HG03066 (cell line): ENCODE results near the gene HMMR.
"Not testable (repeated sequence)": the region's sequence is repeated elsewhere in the genome, so short reads cannot be mapped to it uniquely, and the experiment has no call there.

Experiments
- ATAC-seq: cut with Tn5 transposase; IDR thresholded peaks from one replicate; pipeline ENCODE4 v1.9.1; 2021; ENCODE audit warnings: low read depth; ENCODE audit not compliant: unreplicated experiment

HMMR gene, protein sequence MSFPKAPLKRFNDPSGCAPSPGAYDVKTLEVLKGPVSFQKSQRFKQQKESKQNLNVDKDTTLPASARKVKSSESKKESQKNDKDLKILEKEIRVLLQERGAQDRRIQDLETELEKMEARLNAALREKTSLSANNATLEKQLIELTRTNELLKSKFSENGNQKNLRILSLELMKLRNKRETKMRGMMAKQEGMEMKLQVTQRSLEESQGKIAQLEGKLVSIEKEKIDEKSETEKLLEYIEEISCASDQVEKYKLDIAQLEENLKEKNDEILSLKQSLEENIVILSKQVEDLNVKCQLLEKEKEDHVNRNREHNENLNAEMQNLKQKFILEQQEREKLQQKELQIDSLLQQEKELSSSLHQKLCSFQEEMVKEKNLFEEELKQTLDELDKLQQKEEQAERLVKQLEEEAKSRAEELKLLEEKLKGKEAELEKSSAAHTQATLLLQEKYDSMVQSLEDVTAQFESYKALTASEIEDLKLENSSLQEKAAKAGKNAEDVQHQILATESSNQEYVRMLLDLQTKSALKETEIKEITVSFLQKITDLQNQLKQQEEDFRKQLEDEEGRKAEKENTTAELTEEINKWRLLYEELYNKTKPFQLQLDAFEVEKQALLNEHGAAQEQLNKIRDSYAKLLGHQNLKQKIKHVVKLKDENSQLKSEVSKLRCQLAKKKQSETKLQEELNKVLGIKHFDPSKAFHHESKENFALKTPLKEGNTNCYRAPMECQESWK

GRCh38 chr5:163460562-163461171, at the start of gene HMMR:
Gene HMMR, plus strand, starts transcription at chr5:163460632. Its CDS starts 61 bp downstream, at chr5:163460693.
- ATAC-seq: no peak

GRCh38 chr5:163415673-163416072, 44.8 kb upstream of the HMMR start:
- not testable (repeated sequence) for ATAC-seq

- ATAC-seq: no peak
Observed at GRCh38 chr5:163424836-163425235, 35.6 kb upstream of the HMMR start.

DNA sequence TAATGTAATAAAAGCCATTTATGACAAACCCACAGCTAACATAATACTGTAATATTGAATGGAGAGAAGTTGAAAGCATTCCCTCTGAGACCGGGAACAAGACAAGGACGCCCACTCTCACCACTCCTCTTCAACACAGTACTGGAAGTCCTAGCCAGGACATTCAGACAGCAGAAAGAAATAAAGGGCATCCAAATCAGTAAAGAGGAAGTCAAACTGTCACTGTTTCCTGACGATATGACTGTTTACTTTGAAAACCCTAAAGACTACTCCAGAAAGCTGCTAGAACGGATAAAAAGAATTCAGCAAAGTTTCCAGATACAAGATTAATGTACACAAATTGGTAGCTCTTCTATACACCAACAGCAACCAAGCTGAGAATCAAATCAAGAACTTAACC, 34.3 kb upstream of the HMMR start:
- ATAC-seq: not testable (repeated sequence)

GRCh38 chr5:163432544-163432943, 27.9 kb upstream of the HMMR start:
- ATAC-seq: no peak

- no peak for ATAC-seq
Observed at GRCh38 chr5:163433271-163433670, 27.2 kb upstream of the HMMR start.

DNA sequence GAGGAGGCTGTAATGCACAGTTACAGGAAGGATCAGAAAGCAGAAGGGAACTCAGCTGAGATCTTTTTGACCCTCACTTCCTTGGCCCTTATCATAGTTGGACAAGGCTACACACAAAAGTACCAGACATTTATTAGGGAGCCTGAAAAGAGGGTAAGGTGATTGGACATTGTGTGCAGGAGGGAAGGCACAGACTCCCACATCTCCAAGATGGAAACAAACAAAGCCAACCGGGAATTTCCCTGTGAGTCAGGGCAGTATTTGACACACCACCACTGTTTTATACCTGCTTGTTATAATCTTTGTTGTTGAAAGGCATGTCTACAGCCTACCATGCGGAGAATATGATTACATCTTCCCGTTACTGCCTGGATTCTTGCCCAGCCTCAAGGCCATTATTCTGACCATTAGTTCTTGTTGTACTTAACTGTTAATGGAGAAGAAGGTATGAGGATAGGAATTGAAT, 26.0 kb upstream of the HMMR start:
- ATAC-seq: no peak

DNA sequence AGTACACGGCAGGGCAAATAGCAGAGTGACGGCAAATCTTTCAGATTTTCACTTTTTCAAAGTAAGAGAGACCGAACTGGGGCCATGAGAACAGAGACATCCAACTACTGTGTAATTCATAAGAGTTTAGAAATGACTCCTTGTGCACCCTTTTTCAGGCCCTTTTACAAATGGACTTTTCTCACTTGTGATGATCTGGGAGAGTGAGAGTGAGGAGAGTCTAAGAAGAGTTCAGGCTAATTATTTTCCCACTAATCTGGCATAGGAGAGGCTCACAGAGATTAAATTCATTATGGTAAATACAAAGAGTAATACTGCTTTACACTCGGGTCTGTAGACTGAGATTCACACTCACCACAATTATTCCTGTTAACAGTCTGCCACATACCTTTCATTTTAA, 23.9 kb upstream of the HMMR start:
- no peak for ATAC-seq

DNA sequence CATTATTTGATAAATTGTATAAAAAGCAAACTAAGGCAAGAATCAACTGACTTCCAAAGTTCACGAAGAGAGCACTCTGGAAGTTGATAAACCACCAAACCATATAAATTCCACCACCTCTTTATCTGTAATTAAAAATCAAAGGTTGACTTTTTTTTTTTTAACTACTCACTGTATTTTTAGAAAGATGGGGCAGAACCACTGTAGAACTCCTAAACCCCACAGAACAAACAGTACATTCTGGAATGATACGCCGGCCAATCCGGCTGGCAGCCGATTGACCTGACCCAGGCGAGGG, 23.5 kb upstream of the HMMR start:
- no peak for ATAC-seq

GRCh38 chr5:163437309-163438182, 22.9 kb upstream of the HMMR start, which contains the start of gene CCNG1:
Gene CCNG1, plus strand, starts transcription at chr5:163437595. Its CDS starts 1,662 bp downstream, at chr5:163439257.
- ATAC-seq: peak; percentile 94

DNA sequence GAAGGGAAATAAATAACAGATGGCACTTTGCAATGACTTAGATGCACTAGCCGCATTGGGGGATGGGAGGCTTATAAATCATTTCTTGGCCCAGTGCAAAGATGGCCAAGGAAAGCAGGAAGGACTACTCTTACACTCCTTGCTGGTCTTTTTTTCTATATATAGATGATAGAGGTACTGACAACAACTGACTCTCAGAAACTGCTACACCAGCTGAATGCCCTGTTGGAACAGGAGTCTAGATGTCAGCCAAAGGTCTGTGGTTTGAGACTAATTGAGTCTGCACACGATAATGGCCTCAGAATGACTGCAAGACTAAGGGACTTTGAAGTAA, 21.4 kb upstream of the HMMR start:
- no peak for ATAC-seq

- ATAC-seq: no peak
Observed at GRCh38 chr5:163440954-163441353, 19.5 kb upstream of the HMMR start.

GRCh38 chr5:163444526-163444925, 15.9 kb upstream of the HMMR start:
- no peak for ATAC-seq

- ATAC-seq: no peak
Observed at GRCh38 chr5:163445345-163445744, 15.1 kb upstream of the HMMR start.

DNA sequence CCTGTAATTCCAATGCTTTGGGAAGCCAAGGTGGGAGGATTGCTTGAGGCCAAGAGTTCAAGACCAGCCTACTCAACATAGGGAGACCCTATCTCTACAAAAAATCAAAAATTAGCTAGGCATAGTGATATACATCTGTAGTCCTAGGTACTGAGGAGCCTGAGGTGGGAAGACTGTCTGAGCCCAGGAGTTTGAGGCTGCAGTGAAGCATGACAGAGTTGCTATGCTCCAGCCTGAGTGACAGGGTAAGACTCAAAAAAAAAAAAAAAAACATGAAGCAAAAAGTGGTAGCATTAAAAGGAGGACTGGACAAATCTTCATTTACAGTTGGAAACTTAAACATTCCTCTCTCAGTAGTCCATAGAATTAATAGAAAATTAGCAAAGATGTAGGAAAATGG, 13.2 kb upstream of the HMMR start:
- no peak for ATAC-seq

DNA sequence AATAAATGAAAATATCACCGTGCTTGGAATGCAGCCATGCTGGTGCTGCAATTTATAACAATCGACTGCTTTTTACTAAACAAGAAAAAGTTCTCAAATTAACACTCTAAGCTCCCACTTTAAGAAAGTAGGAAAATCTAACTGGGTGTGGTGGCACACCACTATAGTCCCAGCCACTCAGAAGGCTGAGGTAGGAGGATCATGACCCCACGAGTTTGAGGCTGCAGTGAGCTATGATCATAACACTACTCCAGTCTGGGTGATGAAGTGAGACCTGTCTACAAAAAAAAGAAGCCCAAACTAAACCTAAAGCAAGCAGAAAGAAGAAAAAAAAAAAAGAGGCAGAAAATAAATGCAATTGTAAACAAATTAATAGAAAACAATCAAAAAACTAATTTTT, 12.6 kb upstream of the HMMR start:
- ATAC-seq: no peak

GRCh38 chr5:163448491-163448890, 11.9 kb upstream of the HMMR start:
- no peak for ATAC-seq

- no peak for ATAC-seq
Observed at GRCh38 chr5:163451489-163451888, 8.9 kb upstream of the HMMR start.

DNA sequence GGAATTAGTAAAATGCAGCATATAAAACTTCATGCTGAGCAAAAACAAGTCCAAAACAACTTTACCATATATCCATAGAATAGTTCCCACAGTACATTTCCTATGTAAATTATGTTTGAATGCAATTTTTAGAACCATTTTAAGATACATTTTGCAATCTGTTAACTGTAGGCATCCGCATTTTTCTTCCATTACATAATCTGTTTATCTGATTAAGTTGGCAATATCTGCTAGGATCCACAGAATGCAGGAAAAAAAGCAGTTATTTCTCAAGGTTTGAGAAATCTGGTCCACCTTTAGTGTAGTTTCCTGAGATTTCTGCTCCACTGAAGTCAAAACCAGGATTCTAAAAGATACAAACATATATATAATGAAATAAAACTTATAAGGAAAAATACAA, 6.7 kb upstream of the HMMR start:
- no peak for ATAC-seq

DNA sequence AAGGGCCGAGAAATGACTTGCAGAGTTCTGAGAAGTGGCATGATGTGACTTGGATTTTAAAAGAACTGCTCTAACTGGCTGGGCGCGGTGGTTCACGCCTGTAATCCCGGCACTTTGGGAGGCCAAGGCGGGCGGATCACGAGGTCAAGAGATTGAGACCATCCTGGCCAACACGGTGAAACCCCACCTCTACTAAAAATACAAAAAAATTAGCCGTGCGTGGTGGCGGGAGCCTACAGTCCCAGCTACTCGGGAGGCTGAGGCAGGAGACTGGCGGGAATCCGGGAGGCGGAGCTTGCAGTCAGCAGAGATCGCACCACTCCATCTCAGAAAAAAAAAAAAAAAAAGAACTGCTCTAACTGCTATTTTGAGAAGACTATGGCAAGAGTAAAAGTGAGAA, 5.0 kb upstream of the HMMR start:
- not testable (repeated sequence) for ATAC-seq
